ENCODE data around the gene PRR15L. TPM values are rescaled to one million over a fixed set of nuclear protein-coding genes. Genes with fewer than 3 reads are reported as not detected.

Gene PRR15L
- total RNA-seq, 1 experiment from 2014 or later, result not detected

GRCh38 chr17:47981462-47981861 lies 23.8 kb upstream of the PRR15L start:
- TF ChIP-seq CTCF (conservative IDR thresholded peaks at IDR 0.05), result no peak
- no peak overlapping the region for H3K4me3 Mint-ChIP-seq
- H3K4me1 ChIP-seq (ENCODE audit: insufficient read depth, low read length), result no peaks in the 10 kb centered on the region
- no peak overlapping the region for H4K5ac ChIP-seq (ENCODE audit: insufficient read length, low read depth, low read length)
- H3K14ac ChIP-seq (ENCODE audit: insufficient read depth, low read length), result no peak overlapping the region
- H2AFZ ChIP-seq (ENCODE audit: low read length), result no peak overlapping the region
- DNase-seq, result no peak
- H3K4me2 ChIP-seq (ENCODE audit: insufficient read depth, insufficient read length, low read length), result no peak overlapping the region
- H2BK120ac ChIP-seq (ENCODE audit: low read depth, low read length, poor library complexity, severe bottlenecking), result no peak overlapping the region
- H3K79me1 ChIP-seq (ENCODE audit: insufficient read depth, low read depth, low read length, poor library complexity, severe bottlenecking), result no peaks in the 10 kb centered on the region
- no peak overlapping the region for H3K4ac ChIP-seq (ENCODE audit: low read depth, low read length)
- H3K23me2 ChIP-seq (ENCODE audit: insufficient read length, low read depth, low read length, poor library complexity, severe bottlenecking), result no peaks in the 10 kb centered on the region
- no peak overlapping the region for H3T11ph ChIP-seq (ENCODE audit: low read length)
- no peak overlapping the region for H3K27ac ChIP-seq (ENCODE audit: insufficient read length, low read depth, low read length)
- H3K27me3 Mint-ChIP-seq (ENCODE audit: low read depth), result no peaks in the 10 kb centered on the region; the same call in 1 of the 2 replicates
- no peak overlapping the region for H2BK15ac ChIP-seq (ENCODE audit: low read depth, low read length)
- H2BK12ac ChIP-seq (ENCODE audit: insufficient read length, low read depth, low read length), result no peak overlapping the region
- no peak overlapping the region for H3K9ac ChIP-seq (ENCODE audit: extremely low read depth, insufficient read length, low read length)
- H3K27ac Mint-ChIP-seq, result no peak overlapping the region
- no peaks in the 10 kb centered on the region for H3K9me3 ChIP-seq (ENCODE audit: control insufficient read depth, low read depth, low read length)
- peaks cover 7 to 9% of the 10 kb centered on the region in 2 experiments for H3K4me1 Mint-ChIP-seq
- H3K36me3 Mint-ChIP-seq (ENCODE audit: insufficient read depth in 1 of 3, low read depth in 3 of 3), result peaks cover 30 to 68% (median 58%) of the 10 kb centered on the region in 3 experiments; a peak in 6 of 7 replicates
- no peak overlapping the region for H2BK5ac ChIP-seq (ENCODE audit: insufficient read length, low read length)
- no peak overlapping the region for H3K23ac ChIP-seq (ENCODE audit: insufficient read length, low read depth, low read length)
- H3K56ac ChIP-seq (ENCODE audit: insufficient read length, low read depth, low read length), result no peak overlapping the region
- no peaks in the 10 kb centered on the region; the same call in 1 of the 2 replicates for H3K27me3 ChIP-seq (ENCODE audit: insufficient read depth, low read length)
- H3K9me3 Mint-ChIP-seq, result no peaks in the 10 kb centered on the region
- no peak overlapping the region for H2BK20ac ChIP-seq (ENCODE audit: low read depth, low read length, poor library complexity, severe bottlenecking)
- no CpG with 5 or more reads among the region's 9 CpGs for WGBS (ENCODE audit: extremely low coverage, insufficient read length, low lambda C conversion rate)
- H4K91ac ChIP-seq (ENCODE audit: insufficient read length, low read depth, low read length), result no peak overlapping the region
- H4K8ac ChIP-seq (replicated peaks; ENCODE audit: insufficient read length, low read depth, low read length), result no peak overlapping the region
- H3K18ac ChIP-seq (ENCODE audit: insufficient read length, low read depth, low read length), result no peak overlapping the region
- no peaks in the 10 kb centered on the region for H3K79me2 ChIP-seq (ENCODE audit: insufficient read depth, low read length)
- H2AK5ac ChIP-seq (ENCODE audit: insufficient read length, low read length), result no peak overlapping the region
- no peaks in the 10 kb centered on the region for H4K20me1 ChIP-seq (ENCODE audit: control insufficient read depth, insufficient read depth, insufficient read length)
